Neural cell (in vitro differentiated cells): ENCODE measurements around the gene TARS3. TPM values are rescaled to one million over a fixed set of nuclear protein-coding genes. Genes with fewer than 3 reads are reported as not detected.

Experiments
- H2AFZ ChIP-seq: fragments of 200-600, 300-800 bp; sonication (generic), shearing (Covaris generic); 2 replicates; pipeline ENCODE4 v1.6.0; 2014; ENCODE audit warnings: low read depth, mild to moderate bottlenecking, antibody characterized with exemption, low read length, moderate library complexity
- H3F3A ChIP-seq: fragments of 200-600 bp; shearing (Covaris generic); 2 replicates; pipeline ENCODE4 v1.6.1; 2016; ENCODE audit warnings: mild to moderate bottlenecking, moderate library complexity, mixed read lengths, antibody characterized with exemption, low read length; ENCODE audit not compliant: insufficient read depth, poor library complexity, severe bottlenecking
- H3K27ac ChIP-seq: fragments of 200-600, 300-800 bp; sonication (generic), shearing (Covaris generic); 2 replicates; pipeline ENCODE4 v1.5.1; 2014; ENCODE audit warnings: mild to moderate bottlenecking, low read length, moderate library complexity
- H3K27me3 ChIP-seq: fragments of 300-800, 200-600 bp; sonication (generic), shearing (Covaris generic); 2 replicates; pipeline ENCODE4 v1.6.0; 2014; ENCODE audit warnings: mild to moderate bottlenecking, low read depth, low read length, moderate library complexity; ENCODE audit not compliant: insufficient read depth
- H3K36me3 ChIP-seq: fragments of 300-800, 200-600 bp; sonication (generic), shearing (Covaris generic); 2 replicates; pipeline ENCODE4 v1.5.1; 2014; ENCODE audit warnings: mild to moderate bottlenecking, antibody characterized with exemption, low read length, moderate library complexity; ENCODE audit not compliant: insufficient read depth
- H3K4me2 ChIP-seq: fragments of 300-800, 200-600 bp; sonication (generic), shearing (Covaris generic); 2 replicates; pipeline ENCODE4 v1.6.0; 2014; ENCODE audit warnings: mild to moderate bottlenecking, low read length
- H3K4me3 ChIP-seq: fragments of 300-800, 200-600 bp; sonication (generic), shearing (Covaris generic); 2 replicates; pipeline ENCODE4 v1.5.1; 2014; ENCODE audit warnings: mild to moderate bottlenecking, low read length, moderate library complexity
- H3K79me2 ChIP-seq: fragments of 200-600 bp; shearing (Covaris generic); replicated peaks from 2 replicates; pipeline ENCODE4 v1.6.0; 2014; ENCODE audit warnings: mild to moderate bottlenecking, low read length, moderate library complexity; ENCODE audit not compliant: insufficient read depth
- H3K9ac ChIP-seq: fragments of 300-800, 200-600 bp; sonication (generic), shearing (Covaris generic); 2 replicates; pipeline ENCODE4 v1.6.1; 2016; ENCODE audit warnings: mild to moderate bottlenecking, low read length, mixed read lengths
- H3K9me2 ChIP-seq: fragments of 200-600 bp; shearing (Covaris generic); 2 replicates; pipeline ENCODE4 v1.6.1; 2016; ENCODE audit warnings: mild to moderate bottlenecking, low read length, mixed read lengths; ENCODE audit not compliant: insufficient read depth
- H3K9me3 ChIP-seq: fragments of 200-600, 300-800 bp; sonication (generic), shearing (Covaris generic); 2 replicates; pipeline ENCODE4 v1.6.1; 2016; ENCODE audit warnings: mild to moderate bottlenecking, mixed run types, low read length, moderate library complexity, mixed read lengths
- H4K20me1 ChIP-seq: fragments of 200-600 bp; shearing (Covaris generic); 2 replicates; pipeline ENCODE4 v1.6.1; 2016; ENCODE audit warnings: mild to moderate bottlenecking, mixed run types; ENCODE audit not compliant: insufficient read depth
- EP300 ChIP-seq: fragments of 450-650 bp; conservative IDR thresholded peaks from 2 replicates; pipeline ENCODE4 v1.6.1; 2014; ENCODE audit warnings: antibody characterized with exemption, mild to moderate bottlenecking, moderate library complexity; ENCODE audit not compliant: poor library complexity, severe bottlenecking
- MXI1 ChIP-seq: fragments of 450-650 bp; conservative IDR thresholded peaks from 2 replicates; pipeline ENCODE4 v1.6.1; 2014; ENCODE audit warnings: antibody characterized with exemption, mild to moderate bottlenecking; ENCODE audit not compliant: poor library complexity, severe bottlenecking
- POLR2AphosphoS5 ChIP-seq: IDR thresholded peaks from 2 replicates; pipeline ENCODE4 v1.6.1; 2012
- RAD21 ChIP-seq: fragments of 450-650 bp; conservative IDR thresholded peaks from 2 replicates; pipeline ENCODE4 v1.6.1; 2014; ENCODE audit warnings: antibody characterized with exemption, mild to moderate bottlenecking, moderate library complexity
- SMC3 ChIP-seq: fragments of 450-650 bp; conservative IDR thresholded peaks from 2 replicates; pipeline ENCODE4 v1.6.1; 2014; ENCODE audit warnings: antibody characterized with exemption, mild to moderate bottlenecking, moderate library complexity; ENCODE audit not compliant: poor library complexity
- TAF1 ChIP-seq: IDR thresholded peaks from 2 replicates; pipeline ENCODE4 v1.6.1; 2012; ENCODE audit warnings: low read depth
- polyA plus RNA-seq: library from polyadenylated mRNA; depleted of rRNA; stranded (reverse); fragments of >200 nt; gene quantifications from 2 replicates; pipeline ENCODE4 v1.2.3, GENCODE V29; 2014
- TF ChIP-seq, protein P1 (sequence below): IDR thresholded peaks from 2 replicates; pipeline ENCODE4 v1.6.1; 2012; ENCODE audit warnings: borderline replicate concordance
- TF ChIP-seq, protein P2 (sequence below): fragments of 450-650 bp; IDR thresholded peaks from 2 replicates; pipeline ENCODE4 v1.5.1; 2014; ENCODE audit warnings: antibody characterized with exemption, mild to moderate bottlenecking, moderate library complexity; ENCODE audit not compliant: poor library complexity, severe bottlenecking

Gene TARS3
- polyA plus RNA-seq, 1 donor from 2014 or later = 27.1 TPM

DNA sequence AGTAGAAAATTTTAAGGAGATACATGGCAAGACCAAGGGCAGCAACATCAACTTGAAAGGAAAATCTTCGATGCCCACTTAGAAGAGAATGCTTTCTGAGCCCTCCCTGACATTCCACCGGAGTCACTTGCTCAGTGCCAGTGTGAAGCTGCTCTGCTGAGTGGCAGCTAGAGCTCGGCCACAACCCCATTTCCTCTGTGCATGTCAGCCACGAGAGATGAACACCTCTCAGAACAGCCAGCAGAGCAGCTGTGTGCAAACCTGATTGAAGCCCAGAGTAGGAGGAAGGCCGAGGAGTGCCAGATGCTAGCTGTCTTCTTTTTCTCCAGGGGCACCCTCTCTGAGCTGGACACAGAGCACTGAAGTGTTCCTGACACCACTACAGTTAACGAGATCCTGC, 12.2 kb downstream of the TARS3 start:
- Histone ChIP-seq H3K27ac (no peak overlapping the region), H3K4me3 (no peak overlapping the region), H3F3A (no peaks in the 10 kb centered on the region), H4K20me1 (no peaks in the 10 kb centered on the region), H3K9me3 (no peaks in the 10 kb centered on the region), H3K9ac (no peak overlapping the region), H3K36me3 (peaks cover 12% of the 10 kb centered on the region), H3K9me2 (no peaks in the 10 kb centered on the region), H2AFZ (no peak overlapping the region), H3K27me3 (no peaks in the 10 kb centered on the region), H3K79me2 (no peaks in the 10 kb centered on the region), H3K4me2 (no peak overlapping the region)
- TF ChIP-seq, protein P1, sequence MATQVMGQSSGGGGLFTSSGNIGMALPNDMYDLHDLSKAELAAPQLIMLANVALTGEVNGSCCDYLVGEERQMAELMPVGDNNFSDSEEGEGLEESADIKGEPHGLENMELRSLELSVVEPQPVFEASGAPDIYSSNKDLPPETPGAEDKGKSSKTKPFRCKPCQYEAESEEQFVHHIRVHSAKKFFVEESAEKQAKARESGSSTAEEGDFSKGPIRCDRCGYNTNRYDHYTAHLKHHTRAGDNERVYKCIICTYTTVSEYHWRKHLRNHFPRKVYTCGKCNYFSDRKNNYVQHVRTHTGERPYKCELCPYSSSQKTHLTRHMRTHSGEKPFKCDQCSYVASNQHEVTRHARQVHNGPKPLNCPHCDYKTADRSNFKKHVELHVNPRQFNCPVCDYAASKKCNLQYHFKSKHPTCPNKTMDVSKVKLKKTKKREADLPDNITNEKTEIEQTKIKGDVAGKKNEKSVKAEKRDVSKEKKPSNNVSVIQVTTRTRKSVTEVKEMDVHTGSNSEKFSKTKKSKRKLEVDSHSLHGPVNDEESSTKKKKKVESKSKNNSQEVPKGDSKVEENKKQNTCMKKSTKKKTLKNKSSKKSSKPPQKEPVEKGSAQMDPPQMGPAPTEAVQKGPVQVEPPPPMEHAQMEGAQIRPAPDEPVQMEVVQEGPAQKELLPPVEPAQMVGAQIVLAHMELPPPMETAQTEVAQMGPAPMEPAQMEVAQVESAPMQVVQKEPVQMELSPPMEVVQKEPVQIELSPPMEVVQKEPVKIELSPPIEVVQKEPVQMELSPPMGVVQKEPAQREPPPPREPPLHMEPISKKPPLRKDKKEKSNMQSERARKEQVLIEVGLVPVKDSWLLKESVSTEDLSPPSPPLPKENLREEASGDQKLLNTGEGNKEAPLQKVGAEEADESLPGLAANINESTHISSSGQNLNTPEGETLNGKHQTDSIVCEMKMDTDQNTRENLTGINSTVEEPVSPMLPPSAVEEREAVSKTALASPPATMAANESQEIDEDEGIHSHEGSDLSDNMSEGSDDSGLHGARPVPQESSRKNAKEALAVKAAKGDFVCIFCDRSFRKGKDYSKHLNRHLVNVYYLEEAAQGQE = no peak
- TF ChIP-seq RAD21 = no peak
- TF ChIP-seq MXI1 = no peak
- no peak for TF ChIP-seq POLR2AphosphoS5
- TF ChIP-seq, protein P2, sequence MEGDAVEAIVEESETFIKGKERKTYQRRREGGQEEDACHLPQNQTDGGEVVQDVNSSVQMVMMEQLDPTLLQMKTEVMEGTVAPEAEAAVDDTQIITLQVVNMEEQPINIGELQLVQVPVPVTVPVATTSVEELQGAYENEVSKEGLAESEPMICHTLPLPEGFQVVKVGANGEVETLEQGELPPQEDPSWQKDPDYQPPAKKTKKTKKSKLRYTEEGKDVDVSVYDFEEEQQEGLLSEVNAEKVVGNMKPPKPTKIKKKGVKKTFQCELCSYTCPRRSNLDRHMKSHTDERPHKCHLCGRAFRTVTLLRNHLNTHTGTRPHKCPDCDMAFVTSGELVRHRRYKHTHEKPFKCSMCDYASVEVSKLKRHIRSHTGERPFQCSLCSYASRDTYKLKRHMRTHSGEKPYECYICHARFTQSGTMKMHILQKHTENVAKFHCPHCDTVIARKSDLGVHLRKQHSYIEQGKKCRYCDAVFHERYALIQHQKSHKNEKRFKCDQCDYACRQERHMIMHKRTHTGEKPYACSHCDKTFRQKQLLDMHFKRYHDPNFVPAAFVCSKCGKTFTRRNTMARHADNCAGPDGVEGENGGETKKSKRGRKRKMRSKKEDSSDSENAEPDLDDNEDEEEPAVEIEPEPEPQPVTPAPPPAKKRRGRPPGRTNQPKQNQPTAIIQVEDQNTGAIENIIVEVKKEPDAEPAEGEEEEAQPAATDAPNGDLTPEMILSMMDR = no peak
- no peak for TF ChIP-seq TAF1
- TF ChIP-seq SMC3 = no peak

DNA sequence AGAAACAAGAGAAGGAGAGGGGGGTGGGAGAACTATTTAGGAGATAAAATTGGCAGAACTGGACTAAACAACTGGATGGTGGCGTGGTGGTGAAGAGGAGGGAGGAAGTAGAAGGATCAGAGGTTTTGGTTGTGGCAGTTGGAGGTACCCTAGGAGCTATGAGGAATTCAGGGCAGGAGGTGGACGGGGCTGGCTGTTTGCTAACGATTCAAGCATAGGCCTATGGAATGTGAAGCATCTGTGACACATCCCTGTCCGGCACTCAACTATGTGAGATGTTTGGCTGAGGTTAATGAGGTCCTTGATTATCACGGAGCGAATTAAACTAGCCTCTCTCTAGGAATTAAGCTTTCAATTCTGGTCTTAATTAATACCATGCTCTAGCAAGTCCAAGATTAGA, 13.5 kb downstream of the TARS3 start:
- H3K4me2 ChIP-seq = no peak overlapping the region
- H3K9me3 ChIP-seq = no peaks in the 10 kb centered on the region
- H3K27me3 ChIP-seq = no peaks in the 10 kb centered on the region
- H4K20me1 ChIP-seq = no peaks in the 10 kb centered on the region
- no peaks in the 10 kb centered on the region for H3K79me2 ChIP-seq
- H2AFZ ChIP-seq = no peak overlapping the region
- no peak overlapping the region for H3K27ac ChIP-seq
- H3K9me2 ChIP-seq = no peaks in the 10 kb centered on the region
- no peak overlapping the region for H3K4me3 ChIP-seq
- H3F3A ChIP-seq = no peaks in the 10 kb centered on the region
- TF ChIP-seq, protein P2 = no peak
- TF ChIP-seq TAF1 (no peak), EP300 (no peak), MXI1 (no peak)
- no peak overlapping the region for H3K9ac ChIP-seq
- H3K36me3 ChIP-seq = peaks cover 12% of the 10 kb centered on the region
